IMR-90 (cell line): Measurements from ENCODE around the gene PXYLP1.

Experiments
- BHLHE40 ChIP-seq: fragments of 150-350 bp; IDR thresholded peaks from 2 replicates; pipeline ENCODE4 v1.6.1; 2016; ENCODE audit warnings: mild to moderate bottlenecking, low read depth, low read length
- CEBPB ChIP-seq: IDR thresholded peaks from 2 replicates; pipeline ENCODE4 v1.6.1; 2012; ENCODE audit warnings: low read depth, low read length, improper control_type of control experiment
- CHD1 ChIP-seq: IDR thresholded peaks from 2 replicates; pipeline ENCODE4 v1.6.1; 2012; ENCODE audit warnings: low read depth, low read length, improper control_type of control experiment
- FOS ChIP-seq: fragments of 150-350 bp; IDR thresholded peaks from 2 replicates; pipeline ENCODE4 v1.6.1; 2016; ENCODE audit warnings: low read depth, low read length
- MAZ ChIP-seq: IDR thresholded peaks from 2 replicates; pipeline ENCODE4 v1.6.1; 2012; ENCODE audit warnings: low read depth, mild to moderate bottlenecking, low read length, improper control_type of control experiment, moderate library complexity, borderline replicate concordance
- MXI1 ChIP-seq: IDR thresholded peaks from 2 replicates; pipeline ENCODE4 v1.6.1; 2012; ENCODE audit warnings: low read depth, mild to moderate bottlenecking, low read length, moderate library complexity, borderline replicate concordance
- NFE2L2 ChIP-seq: fragments of 150-350 bp; IDR thresholded peaks from 2 replicates; pipeline ENCODE4 v1.6.1; 2016; ENCODE audit warnings: low read depth, mild to moderate bottlenecking, low read length
- POLR2A ChIP-seq: IDR thresholded peaks from 2 replicates; pipeline ENCODE4 v1.6.1; 2012; ENCODE audit warnings: mild to moderate bottlenecking, low read depth, low read length
- RAD21 ChIP-seq: IDR thresholded peaks from 2 replicates; pipeline ENCODE4 v1.6.1; 2012; ENCODE audit warnings: low read length, improper control_type of control experiment
- RCOR1 ChIP-seq: IDR thresholded peaks from 2 replicates; pipeline ENCODE4 v1.6.1; 2012; ENCODE audit warnings: mild to moderate bottlenecking, low read length, improper control_type of control experiment; ENCODE audit not compliant: insufficient replicate concordance
- RFX5 ChIP-seq: IDR thresholded peaks from 2 replicates; pipeline ENCODE4 v1.8.0; 2012; ENCODE audit warnings: low read depth, mild to moderate bottlenecking, low read length, moderate library complexity
- SMC3 ChIP-seq: fragments of 150-350 bp; IDR thresholded peaks from 2 replicates; pipeline ENCODE4 v1.6.1; 2016; ENCODE audit warnings: low read depth, mild to moderate bottlenecking, antibody characterized with exemption, low read length, moderate library complexity
- TF ChIP-seq, protein P1 (sequence below): conservative IDR thresholded peaks from 2 replicates; pipeline ENCODE4 v1.5.1; 2012; ENCODE audit warnings: mild to moderate bottlenecking, low read depth, low read length, improper control_type of control experiment

DNA sequence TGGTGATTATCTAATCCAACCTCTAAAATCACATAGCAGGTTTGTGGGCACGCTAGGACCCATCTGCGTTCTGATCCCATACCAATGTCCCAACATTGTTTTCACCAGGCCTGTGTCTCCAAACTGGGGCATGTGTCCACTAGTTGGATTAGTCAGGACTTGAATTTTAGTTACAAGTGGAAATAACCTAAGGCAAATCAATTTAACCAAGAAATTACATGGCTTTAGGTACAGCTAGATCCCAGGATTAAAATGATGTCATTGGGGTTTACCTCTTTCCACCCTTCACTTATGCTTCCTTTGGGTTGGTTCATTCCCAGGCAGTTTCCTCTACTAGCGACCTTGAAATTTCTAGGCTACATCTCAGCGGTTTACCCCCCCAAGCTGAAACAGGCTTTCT, 47.2 kb upstream of the PXYLP1 start:
- TF ChIP-seq, protein P1, sequence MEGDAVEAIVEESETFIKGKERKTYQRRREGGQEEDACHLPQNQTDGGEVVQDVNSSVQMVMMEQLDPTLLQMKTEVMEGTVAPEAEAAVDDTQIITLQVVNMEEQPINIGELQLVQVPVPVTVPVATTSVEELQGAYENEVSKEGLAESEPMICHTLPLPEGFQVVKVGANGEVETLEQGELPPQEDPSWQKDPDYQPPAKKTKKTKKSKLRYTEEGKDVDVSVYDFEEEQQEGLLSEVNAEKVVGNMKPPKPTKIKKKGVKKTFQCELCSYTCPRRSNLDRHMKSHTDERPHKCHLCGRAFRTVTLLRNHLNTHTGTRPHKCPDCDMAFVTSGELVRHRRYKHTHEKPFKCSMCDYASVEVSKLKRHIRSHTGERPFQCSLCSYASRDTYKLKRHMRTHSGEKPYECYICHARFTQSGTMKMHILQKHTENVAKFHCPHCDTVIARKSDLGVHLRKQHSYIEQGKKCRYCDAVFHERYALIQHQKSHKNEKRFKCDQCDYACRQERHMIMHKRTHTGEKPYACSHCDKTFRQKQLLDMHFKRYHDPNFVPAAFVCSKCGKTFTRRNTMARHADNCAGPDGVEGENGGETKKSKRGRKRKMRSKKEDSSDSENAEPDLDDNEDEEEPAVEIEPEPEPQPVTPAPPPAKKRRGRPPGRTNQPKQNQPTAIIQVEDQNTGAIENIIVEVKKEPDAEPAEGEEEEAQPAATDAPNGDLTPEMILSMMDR, result no peak
- no peak for TF ChIP-seq POLR2A
- no peak for TF ChIP-seq BHLHE40
- no peak for TF ChIP-seq RCOR1
- no peak for TF ChIP-seq NFE2L2
- no peak for TF ChIP-seq MAZ
- no peak for TF ChIP-seq CHD1
- TF ChIP-seq FOS, result no peak
- no peak for TF ChIP-seq SMC3
- TF ChIP-seq RFX5, result no peak
- TF ChIP-seq MXI1, result no peak
- TF ChIP-seq RAD21, result no peak
- TF ChIP-seq CEBPB, result no peak
